Vagina (tissue), 2 donors: ENCODE data around the gene TNFSF9. TPM values are rescaled to one million over a fixed set of nuclear protein-coding genes. Genes with fewer than 3 reads are reported as not detected.

ENCODE experiments used
- DNase-seq, 2 donors: peaks; one replicate each; pipeline ENCODE4 v3.0.0-alpha.2; 2017; ENCODE audit errors: extremely low spot score in 2 of 2
- H3K27ac ChIP-seq: fragments of 200-600 bp; sonication (generic); one replicate; pipeline ENCODE4 v1.5.1; 2019
- H3K27me3 ChIP-seq: fragments of 200-600 bp; sonication (generic); one replicate; pipeline ENCODE4 v1.5.1; 2019
- H3K36me3 ChIP-seq, 2 donors: fragments of 200-600 bp; sonication (generic); one replicate each; pipeline ENCODE4 v1.5.1; 2017 to 2019
- H3K4me1 ChIP-seq: fragments of 200-600 bp; sonication (generic); one replicate; pipeline ENCODE4 v1.5.1; 2019
- H3K4me3 ChIP-seq, 2 donors: fragments of 200-600 bp; sonication (generic); 1 replicate in 1 of 2; 2 replicates in 1 of 2; pipeline ENCODE4 v1.5.1; 2016 to 2019
- H3K9me3 ChIP-seq: fragments of 200-600 bp; sonication (generic); one replicate; pipeline ENCODE4 v1.5.1; 2019
- POLR2A ChIP-seq, 2 donors: fragments of 450-650 bp; IDR thresholded peaks; one replicate each; pipeline ENCODE4 v1.6.1; 2017; ENCODE audit warnings: antibody characterized with exemption in 2 of 2, mild to moderate bottlenecking in 2 of 2, moderate library complexity in 2 of 2
- POLR2AphosphoS5 ChIP-seq, 2 donors: sonication (generic); formaldehyde crosslinking; IDR thresholded peaks; one replicate each; pipeline ENCODE4 v1.9.0; 2017; ENCODE audit warnings: antibody characterized with exemption in 2 of 2, mild to moderate bottlenecking in 2 of 2, low read depth in 1 of 2; ENCODE audit not compliant: insufficient read depth in 1 of 2
- intact Hi-C: fragments of 100-400 bp; cut with DNase I; formaldehyde crosslinking; loops from one replicate; pipeline ENCODE4 v1.15.1; 2023
- total RNA-seq: library from RNA; depleted of rRNA; stranded (reverse); fragments of >200 nt; gene quantifications from one replicate; pipeline ENCODE4 v1.2.3, GENCODE V29; 2016
- TF ChIP-seq, protein P1 (sequence below), 3 experiments: fragments of 450-650 bp in 2 of 3; fragments of 200-600 bp in 1 of 3; sonication (generic) in 1 of 3; IDR thresholded peaks; one replicate each; pipeline ENCODE4 v1.5.1; 2017 to 2019; ENCODE audit warnings: antibody characterized with exemption in 3 of 3, mild to moderate bottlenecking in 2 of 3, moderate library complexity in 2 of 3

The TNFSF9 gene
- total RNA-seq, 1 donor from 2014 or later = 7.9 TPM

DNA sequence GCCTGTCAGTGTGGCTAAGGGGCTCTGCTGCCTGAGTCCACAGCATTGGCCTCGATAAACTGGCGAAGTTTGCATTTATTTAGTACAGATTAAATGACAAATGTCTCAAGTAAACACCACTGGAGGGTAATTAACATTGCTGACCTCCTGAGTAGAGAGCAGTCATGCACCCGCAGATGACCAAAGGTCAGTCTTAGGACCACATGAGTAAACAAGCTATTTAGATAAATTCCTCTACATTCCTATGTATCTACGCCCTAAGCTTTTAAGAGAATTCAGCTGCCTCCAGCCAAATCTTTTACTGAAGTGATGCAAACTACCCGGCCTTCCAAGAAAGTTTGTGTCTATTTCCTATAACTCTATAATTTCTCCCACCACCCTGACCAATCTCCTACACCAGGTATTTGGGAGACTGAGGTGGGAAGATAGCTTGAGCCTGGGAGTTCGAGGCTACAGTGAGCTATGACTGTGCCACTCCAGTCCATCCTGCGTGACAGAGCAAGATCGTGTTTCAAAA lies 37.2 kb downstream of the TNFSF9 start:
- no peak for DNase-seq
- no peaks in the 10 kb centered on the region for H3K4me1 ChIP-seq
- intact Hi-C loops = no loop called here
- no peaks in the 10 kb centered on the region for H3K27me3 ChIP-seq
- H3K27ac ChIP-seq = no peak overlapping the region
- TF ChIP-seq, protein P1, sequence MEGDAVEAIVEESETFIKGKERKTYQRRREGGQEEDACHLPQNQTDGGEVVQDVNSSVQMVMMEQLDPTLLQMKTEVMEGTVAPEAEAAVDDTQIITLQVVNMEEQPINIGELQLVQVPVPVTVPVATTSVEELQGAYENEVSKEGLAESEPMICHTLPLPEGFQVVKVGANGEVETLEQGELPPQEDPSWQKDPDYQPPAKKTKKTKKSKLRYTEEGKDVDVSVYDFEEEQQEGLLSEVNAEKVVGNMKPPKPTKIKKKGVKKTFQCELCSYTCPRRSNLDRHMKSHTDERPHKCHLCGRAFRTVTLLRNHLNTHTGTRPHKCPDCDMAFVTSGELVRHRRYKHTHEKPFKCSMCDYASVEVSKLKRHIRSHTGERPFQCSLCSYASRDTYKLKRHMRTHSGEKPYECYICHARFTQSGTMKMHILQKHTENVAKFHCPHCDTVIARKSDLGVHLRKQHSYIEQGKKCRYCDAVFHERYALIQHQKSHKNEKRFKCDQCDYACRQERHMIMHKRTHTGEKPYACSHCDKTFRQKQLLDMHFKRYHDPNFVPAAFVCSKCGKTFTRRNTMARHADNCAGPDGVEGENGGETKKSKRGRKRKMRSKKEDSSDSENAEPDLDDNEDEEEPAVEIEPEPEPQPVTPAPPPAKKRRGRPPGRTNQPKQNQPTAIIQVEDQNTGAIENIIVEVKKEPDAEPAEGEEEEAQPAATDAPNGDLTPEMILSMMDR (IDR thresholded peaks at IDR 0.05) = no peak
- no peaks in the 10 kb centered on the region for H3K9me3 ChIP-seq
- H3K4me3 ChIP-seq = no peak overlapping the region
- H3K36me3 ChIP-seq = no peaks in the 10 kb centered on the region

DNA sequence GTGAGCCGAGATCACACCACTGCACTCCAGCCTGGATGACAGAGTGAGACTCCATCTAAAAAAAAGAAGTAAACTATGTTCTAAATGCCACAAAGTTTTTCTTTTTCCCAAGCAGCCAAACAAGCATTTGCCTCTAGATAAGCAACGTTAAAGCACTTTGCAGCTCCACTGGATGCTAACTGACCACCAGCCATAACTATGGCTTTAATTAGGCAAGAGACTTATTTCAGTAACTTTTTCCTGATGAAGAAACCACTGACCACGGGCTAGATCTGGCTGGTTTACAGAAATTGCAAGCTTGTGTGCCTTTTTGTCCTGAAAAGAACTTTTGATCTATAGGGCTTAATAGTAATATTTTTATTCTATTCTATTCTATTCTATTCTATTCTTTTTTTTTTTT lies 38.0 kb downstream of the TNFSF9 start:
- H3K4me3 ChIP-seq = no peak overlapping the region
- H3K9me3 ChIP-seq = no peaks in the 10 kb centered on the region
- H3K4me1 ChIP-seq = no peaks in the 10 kb centered on the region
- intact Hi-C loops = no loop called here
- DNase-seq = no peak
- no peaks in the 10 kb centered on the region for H3K36me3 ChIP-seq
- no peaks in the 10 kb centered on the region for H3K27me3 ChIP-seq
- no peak overlapping the region for H3K27ac ChIP-seq
- TF ChIP-seq POLR2AphosphoS5 (IDR thresholded peaks at IDR 0.05; ENCODE audit: insufficient read depth in 1 of 2, low read depth in 1 of 2) (no peak), POLR2A (IDR thresholded peaks at IDR 0.05) (no peak)
- TF ChIP-seq, protein P1 (IDR thresholded peaks at IDR 0.05) = no peak

DNA sequence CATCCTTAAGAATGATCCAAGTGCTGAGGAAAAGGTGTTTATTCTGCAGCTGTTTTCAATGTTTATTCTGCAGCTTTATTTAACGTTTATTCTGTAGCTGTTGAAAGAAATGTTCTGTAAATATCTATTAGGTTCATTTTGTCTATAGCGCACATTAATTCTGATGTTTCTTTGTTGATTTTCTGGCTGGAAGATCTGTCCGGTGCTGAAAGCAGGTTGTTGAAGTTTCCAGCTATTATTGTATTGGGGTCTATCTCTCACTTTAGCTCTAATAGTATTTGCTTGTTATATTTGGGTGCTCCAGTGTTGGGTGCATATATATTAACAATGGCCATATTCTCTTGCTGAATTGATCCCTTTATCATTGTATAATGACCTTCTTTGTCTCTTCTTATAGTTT lies 39.9 kb downstream of the TNFSF9 start:
- intact Hi-C loops = no loop called here
- H3K9me3 ChIP-seq = no peaks in the 10 kb centered on the region
- DNase-seq = no peak
- H3K27ac ChIP-seq = no peak overlapping the region
- no peaks in the 10 kb centered on the region for H3K27me3 ChIP-seq
- H3K4me1 ChIP-seq = peaks cover 1% of the 10 kb centered on the region
- no peaks in the 10 kb centered on the region for H3K36me3 ChIP-seq
- H3K4me3 ChIP-seq = no peak overlapping the region
- TF ChIP-seq, protein P1 (IDR thresholded peaks at IDR 0.05) = no peak
- TF ChIP-seq POLR2A (IDR thresholded peaks at IDR 0.05) = no peak
- no peak for TF ChIP-seq POLR2AphosphoS5 (IDR thresholded peaks at IDR 0.05; ENCODE audit: insufficient read depth in 1 of 2, low read depth in 1 of 2)

DNA sequence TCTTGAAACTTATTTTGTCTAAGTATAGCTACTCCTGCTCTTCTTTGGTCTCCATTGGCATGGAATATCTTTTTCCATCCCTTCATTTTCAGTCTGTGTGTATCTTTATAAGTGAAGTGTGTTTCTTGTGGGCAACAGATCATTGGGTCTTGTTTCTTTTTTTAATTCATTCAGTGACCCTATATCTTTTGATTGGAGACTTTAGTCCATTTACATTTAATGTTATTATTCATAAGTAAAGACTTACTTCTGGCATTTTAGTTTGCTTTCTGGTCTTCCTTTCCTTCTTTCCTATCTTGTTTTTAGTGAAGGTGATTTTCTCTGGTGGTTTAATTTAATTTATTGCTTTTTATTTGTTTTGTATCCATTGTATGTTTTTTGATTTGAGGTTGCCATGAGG lies 40.3 kb downstream of the TNFSF9 start:
- intact Hi-C loops = no loop called here
- TF ChIP-seq, protein P1 (IDR thresholded peaks at IDR 0.05) = no peak
- TF ChIP-seq POLR2AphosphoS5 (IDR thresholded peaks at IDR 0.05; ENCODE audit: insufficient read depth in 1 of 2, low read depth in 1 of 2) = no peak
- no peak overlapping the region for H3K4me3 ChIP-seq

DNA sequence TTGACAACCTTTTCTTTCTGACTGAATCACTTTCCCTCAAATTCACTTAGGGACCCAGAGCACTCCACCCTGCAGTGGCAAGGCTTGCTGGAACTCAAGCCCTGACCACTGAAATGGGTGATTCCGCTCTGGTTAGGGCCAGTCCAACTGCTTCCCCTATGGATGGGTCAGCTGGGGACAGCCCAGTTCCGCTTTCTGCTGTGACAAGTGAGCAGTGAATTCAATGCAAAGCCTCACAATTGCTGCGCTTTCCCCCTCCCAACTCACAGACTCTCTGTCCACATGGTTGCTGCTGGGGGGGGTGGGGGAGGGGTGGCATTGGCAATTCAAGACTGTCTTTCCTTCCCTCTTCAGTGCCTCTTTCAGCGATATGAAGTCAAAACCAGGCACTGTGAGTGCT lies 41.4 kb downstream of the TNFSF9 start:
- Histone ChIP-seq H3K36me3 (no peaks in the 10 kb centered on the region), H3K9me3 (no peaks in the 10 kb centered on the region), H3K27me3 (no peaks in the 10 kb centered on the region), H3K4me3 (no peak overlapping the region), H3K4me1 (peaks cover 6% of the 10 kb centered on the region), H3K27ac (no peak overlapping the region)
- no peak for TF ChIP-seq POLR2AphosphoS5 (IDR thresholded peaks at IDR 0.05; ENCODE audit: insufficient read depth in 1 of 2, low read depth in 1 of 2)
- no peak for TF ChIP-seq POLR2A (IDR thresholded peaks at IDR 0.05)
- TF ChIP-seq, protein P1 (IDR thresholded peaks at IDR 0.05) = no peak
- intact Hi-C loops = no loop called here
- no peak for DNase-seq

More for the DNA sequence above, 40.3 kb downstream of the TNFSF9 start:
- H3K27me3 ChIP-seq = no peaks in the 10 kb centered on the region
- H3K9me3 ChIP-seq = no peaks in the 10 kb centered on the region
- peaks cover 5% of the 10 kb centered on the region for H3K4me1 ChIP-seq
- H3K36me3 ChIP-seq = no peaks in the 10 kb centered on the region
- H3K27ac ChIP-seq = no peak overlapping the region
- no peak for DNase-seq
